Measurements from ENCODE around the gene MROH9.

DNA sequence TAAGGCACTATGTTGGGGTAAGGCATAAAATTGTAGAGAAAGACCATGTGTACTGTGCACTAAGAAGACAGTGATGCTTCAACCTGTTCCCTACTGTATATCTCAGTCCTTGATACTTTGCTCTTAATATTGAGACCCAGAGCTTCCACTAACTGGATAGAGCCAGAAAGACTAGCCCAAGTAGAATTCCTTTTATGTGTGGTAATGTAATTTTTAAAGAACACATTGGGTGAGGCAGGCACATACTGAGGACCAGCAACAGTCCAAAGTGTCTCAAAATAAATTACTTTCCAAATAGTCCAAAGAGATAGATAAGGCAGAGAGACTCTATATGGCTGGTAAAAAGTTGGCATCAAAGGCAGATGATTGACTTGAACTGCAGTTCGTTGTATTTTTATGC is 31.4 kb upstream of the MROH9 start:
- TF ChIP-seq, protein P1, sequence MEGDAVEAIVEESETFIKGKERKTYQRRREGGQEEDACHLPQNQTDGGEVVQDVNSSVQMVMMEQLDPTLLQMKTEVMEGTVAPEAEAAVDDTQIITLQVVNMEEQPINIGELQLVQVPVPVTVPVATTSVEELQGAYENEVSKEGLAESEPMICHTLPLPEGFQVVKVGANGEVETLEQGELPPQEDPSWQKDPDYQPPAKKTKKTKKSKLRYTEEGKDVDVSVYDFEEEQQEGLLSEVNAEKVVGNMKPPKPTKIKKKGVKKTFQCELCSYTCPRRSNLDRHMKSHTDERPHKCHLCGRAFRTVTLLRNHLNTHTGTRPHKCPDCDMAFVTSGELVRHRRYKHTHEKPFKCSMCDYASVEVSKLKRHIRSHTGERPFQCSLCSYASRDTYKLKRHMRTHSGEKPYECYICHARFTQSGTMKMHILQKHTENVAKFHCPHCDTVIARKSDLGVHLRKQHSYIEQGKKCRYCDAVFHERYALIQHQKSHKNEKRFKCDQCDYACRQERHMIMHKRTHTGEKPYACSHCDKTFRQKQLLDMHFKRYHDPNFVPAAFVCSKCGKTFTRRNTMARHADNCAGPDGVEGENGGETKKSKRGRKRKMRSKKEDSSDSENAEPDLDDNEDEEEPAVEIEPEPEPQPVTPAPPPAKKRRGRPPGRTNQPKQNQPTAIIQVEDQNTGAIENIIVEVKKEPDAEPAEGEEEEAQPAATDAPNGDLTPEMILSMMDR (IDR thresholded peaks at IDR 0.05): no peak
- TF ChIP-seq POLR2AphosphoS5 (IDR thresholded peaks at IDR 0.05): no peak

Data from suprapubic skin (tissue), 3 donors.